Activated CD4-positive, CD25-positive, alpha-beta regulatory T cell treated with anti-CD3 and anti-CD28 coated beads, Interleukin-2, amount 50 U/mL, for 72 hours (primary cell): ENCODE data around the gene MARK3.

Source experiments
- DNase-seq: peaks from one replicate; pipeline ENCODE4 v3.0.0; 2021

The MARK3 gene

GRCh38 chr14:103540821-103541708 lies 155.8 kb downstream of the MARK3 start:
- no peak for DNase-seq

DNA sequence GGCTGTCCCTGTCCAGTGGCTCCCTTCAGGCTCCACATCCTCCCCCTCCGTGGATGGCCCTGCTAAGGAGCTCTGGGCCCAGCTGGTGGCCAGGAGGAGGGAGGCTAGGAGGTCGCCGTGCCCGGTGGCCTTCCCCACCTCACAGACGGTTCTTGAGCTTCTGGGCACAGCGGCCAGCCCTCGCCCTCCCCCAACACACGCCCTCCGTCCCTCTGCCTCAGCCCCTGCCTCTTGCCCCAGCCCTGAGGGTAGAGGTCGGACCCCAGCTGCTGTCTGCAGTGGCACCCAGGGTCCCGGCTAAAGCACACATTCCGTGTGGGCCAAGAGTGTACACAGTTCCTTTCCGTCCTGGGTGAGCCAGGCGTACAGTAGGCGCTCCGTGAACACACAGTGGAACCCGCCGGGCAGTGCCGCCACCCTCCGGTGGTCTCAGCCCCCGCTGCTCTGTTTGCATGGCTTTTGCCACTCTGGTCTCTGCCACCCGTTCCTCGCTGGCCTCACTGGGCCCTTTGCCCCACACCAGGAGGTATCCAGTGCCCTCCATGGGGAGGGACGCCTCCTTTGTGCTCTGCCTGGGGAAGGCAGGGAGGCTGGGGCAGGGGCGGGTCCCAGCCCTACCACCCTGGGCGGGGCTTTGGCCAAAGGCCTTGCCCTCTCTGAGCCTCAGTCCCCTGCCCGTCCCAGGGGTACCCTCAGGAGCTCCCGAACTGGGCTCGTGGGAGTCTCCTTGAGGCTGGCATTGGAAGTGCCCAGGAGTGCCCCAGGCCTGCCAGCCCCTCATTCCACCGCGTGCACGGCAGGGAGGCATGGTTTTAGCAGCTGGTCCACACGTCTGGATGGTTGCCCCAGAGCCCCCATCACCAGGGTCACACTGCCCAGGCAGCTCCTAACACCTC lies 156.7 kb downstream of the MARK3 start:
- DNase-seq: no peak

DNA sequence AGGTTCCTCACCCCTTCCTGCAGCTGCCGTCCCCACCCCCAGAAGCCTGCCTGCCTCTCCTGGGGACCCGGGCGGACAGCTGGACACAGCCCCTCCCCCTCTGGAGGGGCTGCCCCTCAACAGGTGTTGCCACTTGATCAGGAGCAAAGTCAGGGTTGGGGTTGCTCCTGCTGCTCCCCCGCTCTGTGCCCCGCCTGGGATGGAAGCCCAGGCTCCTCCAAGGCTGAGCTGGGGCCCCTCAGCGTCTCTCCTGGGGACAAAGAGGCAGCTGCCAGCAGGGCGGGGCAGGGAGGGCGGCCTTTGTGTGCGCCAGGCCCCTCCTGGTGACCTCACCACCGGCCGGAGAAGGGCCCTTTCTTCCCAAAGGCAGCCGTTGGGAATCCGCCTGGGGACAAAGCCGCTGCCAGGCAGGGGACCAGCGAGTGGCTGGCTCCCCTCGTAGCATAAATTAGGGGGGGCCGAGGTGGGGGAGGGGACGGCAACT lies 157.4 kb downstream of the MARK3 start:
- no peak for DNase-seq

DNA sequence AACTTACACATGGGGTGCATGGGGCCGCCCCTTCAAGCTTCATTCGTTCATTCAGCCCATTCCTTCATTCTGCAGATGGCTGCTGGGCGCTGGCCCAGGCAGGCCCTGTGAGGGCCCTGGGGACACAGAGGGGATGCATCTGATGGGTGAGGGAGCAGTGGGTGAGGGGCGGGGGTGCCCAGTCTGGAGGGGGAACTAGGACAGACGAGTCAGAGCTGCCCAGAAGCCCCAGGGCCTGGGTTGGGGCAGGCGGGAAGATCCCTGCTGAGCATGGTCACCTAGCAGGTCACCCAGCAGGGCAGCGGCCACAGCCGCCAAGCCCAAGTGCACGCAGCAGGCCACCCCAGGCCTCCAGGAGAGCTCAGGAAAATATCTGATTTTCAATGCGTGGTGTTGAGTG lies 157.9 kb downstream of the MARK3 start:
- DNase-seq: no peak

DNA sequence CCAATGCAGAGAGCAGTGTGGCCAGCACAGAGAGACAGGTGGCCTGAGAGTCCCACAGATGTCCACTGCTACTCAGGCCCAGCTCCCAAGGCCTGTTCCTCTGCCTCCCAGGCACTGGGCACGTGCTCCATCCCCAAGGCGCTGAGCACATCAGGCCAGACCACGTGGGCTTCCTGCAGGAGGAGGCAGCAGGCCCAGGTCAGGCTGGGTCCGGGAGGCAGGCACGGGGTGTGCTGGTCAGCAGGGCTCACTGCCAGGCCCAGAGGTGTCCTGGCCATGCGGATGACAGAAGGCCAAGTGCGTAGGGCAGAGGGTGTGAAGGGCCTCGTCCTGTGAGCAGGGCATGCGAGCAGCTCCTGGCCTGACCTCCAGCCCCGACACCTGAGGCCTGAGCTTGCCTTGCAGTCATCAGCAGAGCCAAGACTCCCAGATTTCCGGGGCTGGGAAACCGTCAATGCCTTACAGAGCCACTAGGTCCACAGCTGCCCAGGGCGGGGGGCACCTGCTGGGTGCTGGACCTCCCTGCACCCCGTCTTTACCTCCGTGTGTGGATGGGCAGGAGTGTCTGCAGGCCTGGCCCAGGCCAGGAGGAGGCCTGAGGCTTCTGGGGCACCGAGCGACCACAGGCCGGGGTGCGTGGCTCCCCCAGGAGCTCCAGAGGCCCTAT lies 158.6 kb downstream of the MARK3 start:
- no peak for DNase-seq

DNA sequence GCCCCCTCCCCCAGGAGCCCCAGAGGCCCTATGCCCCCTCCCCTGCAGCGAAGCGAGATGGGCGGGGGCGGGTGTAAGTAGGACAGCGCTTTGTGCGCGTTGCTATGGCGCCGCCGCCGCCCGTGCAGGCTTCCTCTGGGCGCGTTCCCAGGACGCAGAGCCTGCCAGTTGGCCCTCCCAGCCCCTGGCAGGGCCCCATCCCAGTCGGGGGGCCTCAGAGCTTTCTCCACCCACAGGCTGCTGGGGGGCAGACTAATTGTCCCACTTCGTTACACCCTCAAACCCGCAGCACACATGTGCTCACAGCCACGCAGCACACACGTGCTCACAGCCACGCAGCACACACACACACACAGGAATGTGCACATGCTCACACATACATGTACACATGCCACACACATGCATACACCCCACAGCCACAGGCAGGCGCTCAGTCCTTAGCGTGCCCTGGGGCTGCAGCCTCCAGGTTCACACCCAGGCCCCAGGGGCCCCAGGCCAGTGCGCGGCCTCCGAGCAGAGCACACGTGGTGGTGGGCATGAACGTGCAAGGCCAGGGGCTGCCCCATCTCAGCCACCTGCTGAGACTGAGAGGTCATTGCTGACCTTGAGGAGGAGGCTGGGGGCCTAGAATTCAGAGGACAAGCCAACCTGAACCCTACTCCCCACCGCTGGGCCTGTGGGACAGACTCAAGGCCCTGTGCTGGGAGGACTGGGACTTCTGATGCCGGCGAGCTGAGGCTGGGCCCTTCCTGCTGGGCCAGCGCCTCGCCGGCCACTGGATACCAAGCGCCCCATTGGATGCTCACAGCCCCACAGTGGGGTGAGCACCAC lies 159.4 kb downstream of the MARK3 start:
- DNase-seq: no peak

DNA sequence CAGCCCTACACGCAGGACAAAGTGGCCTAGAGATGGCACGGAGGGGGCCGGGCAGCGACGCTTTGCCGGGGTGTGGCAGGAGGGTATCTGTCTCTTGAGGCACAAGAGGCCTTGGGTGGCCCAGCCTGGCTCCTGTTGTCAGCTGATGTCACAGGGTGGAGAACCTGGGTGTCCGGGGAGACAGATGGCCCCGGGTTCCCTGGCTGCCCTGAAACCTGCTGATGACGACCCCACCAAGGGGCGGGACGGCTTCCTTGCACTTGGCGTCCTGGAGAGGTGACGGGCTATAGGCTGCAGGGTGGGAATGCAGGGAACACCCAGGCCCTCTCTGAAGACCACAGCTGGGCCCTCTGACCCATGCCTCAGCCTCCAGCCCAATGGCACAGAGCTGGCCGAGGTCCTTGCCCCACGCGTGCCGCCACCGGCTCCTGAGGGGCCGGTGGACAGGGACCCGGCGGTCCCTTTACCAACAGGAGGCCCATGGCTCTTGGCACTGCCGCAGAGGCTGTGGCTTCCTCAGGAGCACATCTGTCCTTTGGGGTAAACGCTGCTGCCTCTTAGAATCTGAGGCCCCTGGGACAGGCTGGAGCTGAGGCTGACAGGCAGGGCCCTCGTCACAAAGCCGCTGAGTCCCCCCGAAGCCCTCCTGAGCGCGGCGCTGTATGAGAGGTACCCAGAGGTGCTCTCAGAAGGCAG lies 160.2 kb downstream of the MARK3 start:
- DNase-seq: no peak

GRCh38 chr14:103545915-103546651 lies 160.9 kb downstream of the MARK3 start:
- DNase-seq: no peak

DNA sequence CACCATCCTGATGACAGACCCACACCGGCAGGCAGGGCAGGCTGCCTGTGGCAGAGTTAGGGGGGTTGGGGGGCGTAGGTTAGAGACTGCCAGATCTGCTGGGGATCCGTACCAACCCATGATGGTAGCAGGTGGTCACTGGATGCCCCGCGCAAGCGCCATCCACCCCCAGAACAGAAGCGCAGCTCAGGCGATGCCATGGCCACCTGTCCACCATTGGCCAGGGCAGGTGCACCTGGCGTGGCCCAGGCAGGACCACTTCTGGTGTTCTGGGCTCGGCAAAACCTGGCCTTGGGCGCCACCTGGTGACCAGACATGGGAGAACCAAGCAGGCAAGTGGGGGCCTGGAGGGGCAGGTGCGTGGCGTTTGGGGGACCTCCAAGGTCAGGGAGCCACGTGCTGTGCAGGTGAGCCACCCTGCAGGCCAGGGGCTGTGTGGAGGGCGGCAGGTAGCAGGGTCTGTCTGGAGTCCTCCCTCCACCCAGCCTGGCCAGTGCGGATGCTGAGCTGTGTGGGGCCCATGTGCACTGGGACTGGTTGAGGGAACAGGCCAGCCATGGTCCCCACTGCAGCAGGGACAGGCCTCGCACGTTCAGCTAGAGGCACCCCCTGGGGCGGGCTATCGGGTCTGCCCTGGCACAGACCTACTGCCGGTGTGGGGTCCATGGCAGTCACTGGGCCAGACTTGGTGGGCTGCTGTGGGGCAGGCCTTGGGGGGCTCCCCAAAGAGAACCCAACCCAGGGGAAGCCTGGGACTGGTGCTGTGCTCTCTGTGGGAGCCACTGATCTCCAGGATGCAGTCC lies 161.6 kb downstream of the MARK3 start:
- DNase-seq: peak; percentile 80

- DNase-seq: no peak
These were observed 162.3 kb downstream of the MARK3 start for GRCh38 chr14:103547455-103547940.

DNA sequence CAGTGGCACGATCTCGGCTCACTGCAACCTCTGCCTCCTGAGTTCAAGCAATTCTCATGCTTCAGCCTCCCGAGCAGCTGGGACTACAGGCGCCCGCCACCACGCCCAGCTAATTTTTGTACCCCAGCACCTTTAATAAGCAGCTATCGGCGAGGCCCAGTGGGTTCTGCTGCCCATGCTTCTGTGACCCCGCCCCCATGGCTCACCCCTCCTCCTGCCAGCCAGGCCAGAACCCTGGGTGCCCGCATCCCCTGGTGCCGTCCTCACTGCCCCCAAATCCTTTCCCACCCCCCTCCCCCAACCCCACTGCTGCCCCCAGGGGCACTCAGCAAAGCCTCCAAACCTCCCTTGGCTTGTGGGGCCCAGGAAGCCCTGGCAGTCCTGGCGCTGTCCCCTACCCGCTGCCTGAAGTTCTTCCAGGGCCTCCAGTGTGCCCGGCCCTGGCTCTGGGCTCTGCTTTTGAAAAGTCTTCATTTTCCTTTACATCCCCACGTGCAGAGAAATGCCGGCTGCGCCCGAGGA lies 162.8 kb downstream of the MARK3 start:
- DNase-seq: no peak

DNA sequence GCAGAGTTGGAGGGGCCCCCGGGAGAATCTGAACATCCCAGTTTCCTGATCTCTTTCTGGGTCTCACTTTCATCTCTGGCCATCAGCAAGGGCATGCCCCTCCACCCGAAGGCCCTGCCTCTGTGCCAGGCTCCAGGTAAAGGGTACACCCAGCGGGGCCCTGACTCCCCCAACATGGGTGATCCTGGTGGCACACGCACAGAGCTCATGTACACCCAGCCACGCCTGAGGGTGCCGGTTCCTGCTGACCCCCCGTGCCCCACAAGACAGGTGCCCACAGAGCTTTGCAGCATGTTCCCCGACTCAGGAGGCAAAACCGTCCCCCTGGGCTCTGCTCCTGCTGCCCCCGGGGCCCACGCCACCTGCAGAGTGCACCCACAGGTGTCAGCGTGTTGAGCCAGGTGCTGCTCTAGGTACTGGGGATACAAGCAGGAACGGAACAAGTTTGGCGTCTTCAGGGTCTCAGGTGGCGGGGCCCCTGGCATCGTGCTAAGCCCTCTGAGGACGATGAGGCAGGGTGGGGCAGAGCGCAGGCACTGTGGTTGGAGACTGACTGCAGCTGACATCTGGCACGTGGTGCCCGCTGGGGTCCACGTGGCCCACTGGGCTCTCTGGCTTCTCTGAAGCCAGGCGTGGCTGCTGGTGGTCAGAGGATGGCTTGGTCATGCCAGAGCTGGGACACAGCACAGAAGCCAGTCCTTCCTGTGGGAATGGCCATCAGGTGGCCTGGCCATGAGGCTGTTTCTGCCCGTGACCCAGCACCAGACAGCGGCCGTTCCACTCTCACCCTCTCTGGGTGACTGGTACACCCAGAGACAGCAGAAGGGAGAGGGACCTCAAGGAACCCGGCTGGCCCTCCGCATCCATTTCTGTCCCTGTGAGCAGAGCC lies 163.5 kb downstream of the MARK3 start:
- DNase-seq: no peak

DNA sequence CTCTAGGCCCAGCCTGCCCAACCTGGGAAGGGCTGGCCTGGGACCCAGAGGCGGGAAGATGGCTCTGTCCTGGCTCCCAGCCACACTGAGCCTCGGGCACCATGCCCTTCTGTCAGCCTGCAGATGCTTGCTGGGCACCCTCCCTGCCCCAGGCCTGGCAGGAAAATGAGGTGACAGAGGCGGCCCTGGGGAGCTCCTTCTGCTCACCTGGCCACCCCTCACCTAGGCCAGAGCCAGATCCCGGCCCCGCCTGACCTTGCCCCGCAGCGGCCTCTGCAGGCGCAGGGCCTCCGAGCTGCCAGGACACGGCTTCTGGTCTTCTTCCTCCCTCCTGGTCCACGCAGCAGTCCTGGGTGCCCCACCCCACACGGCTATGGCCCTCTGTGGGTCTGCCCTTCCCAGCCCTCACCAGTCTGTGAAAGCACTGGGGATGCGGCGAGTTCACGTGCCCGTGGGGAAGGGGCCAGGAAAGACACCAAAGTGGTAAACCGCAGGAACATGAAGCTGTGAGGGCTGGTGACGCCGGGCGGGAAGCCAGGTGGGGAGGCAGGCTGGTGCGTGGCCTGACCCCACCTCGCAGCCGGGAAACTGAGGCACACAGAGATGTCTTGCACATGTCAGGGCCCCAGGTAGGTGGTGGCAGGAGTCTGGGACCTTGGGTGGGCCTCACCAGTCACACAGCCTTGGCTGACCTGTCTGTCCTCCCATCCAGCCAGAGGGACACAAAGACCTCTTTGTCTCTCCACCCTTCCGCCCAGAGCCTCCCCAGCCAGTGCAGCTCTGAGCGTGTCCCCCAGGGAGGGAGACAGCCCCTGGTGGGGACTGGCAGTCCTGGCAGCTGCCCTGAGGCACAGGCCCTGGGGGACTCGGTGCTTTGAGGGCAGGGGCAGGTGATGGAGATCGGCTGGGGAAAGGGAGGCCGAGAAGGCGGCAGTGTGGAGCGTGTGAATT lies 164.4 kb downstream of the MARK3 start:
- no peak for DNase-seq

- DNase-seq: no peak
These were observed 165.5 kb downstream of the MARK3 start for GRCh38 chr14:103550451-103551337.

- DNase-seq: no peak
These were observed 166.1 kb downstream of the MARK3 start for GRCh38 chr14:103551338-103551762.
